ENCODE measurements around the gene FAM53B. TPM values are rescaled to one million over a fixed set of nuclear protein-coding genes. Genes with fewer than 3 reads are reported as not detected.

The FAM53B gene
- total and polyA plus RNA-seq, 8 donors: 12.8 to 34.6 (median 23.0) TPM

DNA sequence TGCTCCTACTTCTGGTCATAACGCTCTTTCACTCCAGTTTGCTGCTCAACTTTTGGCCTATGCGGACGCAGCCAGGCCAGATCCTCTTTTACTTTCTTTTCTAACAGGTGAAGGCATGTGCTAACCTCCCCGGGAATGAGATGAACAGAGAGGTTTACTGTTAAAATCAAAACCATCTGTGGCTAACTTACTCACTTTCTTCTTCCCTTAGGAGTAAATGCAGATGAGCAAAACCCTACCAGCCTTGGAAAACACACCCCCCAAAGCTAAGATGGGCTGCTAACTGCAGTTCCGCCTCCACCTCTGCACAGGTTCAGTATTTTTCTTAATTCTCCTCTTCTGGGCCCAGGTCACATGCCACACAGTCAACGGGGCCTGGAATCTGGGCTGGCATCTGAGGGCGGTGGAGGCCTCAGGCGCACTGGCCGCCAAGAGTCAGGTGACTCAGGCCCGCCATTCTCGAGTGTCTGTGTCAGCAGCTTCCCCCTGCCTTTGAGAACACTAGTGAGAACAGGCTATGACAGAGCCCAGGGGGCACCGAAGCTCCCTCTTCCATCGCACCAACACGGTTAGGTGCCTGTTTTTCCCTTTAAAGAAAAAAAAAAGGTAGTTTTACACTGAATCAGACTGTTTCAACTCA is 11.1 kb downstream of the FAM53B start:
- intact Hi-C loops (cut with DNase I): no loop called here
- no peaks in the 10 kb centered on the region for H3K9me3 ChIP-seq
- peak; percentile 67 for ATAC-seq
- DNase-seq: peak in 2 of 4 donors; percentile 83 to 88
- no peak overlapping the region for H3K4me3 ChIP-seq
- TF ChIP-seq, protein P1, sequence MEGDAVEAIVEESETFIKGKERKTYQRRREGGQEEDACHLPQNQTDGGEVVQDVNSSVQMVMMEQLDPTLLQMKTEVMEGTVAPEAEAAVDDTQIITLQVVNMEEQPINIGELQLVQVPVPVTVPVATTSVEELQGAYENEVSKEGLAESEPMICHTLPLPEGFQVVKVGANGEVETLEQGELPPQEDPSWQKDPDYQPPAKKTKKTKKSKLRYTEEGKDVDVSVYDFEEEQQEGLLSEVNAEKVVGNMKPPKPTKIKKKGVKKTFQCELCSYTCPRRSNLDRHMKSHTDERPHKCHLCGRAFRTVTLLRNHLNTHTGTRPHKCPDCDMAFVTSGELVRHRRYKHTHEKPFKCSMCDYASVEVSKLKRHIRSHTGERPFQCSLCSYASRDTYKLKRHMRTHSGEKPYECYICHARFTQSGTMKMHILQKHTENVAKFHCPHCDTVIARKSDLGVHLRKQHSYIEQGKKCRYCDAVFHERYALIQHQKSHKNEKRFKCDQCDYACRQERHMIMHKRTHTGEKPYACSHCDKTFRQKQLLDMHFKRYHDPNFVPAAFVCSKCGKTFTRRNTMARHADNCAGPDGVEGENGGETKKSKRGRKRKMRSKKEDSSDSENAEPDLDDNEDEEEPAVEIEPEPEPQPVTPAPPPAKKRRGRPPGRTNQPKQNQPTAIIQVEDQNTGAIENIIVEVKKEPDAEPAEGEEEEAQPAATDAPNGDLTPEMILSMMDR (IDR thresholded peaks at IDR 0.05): no peak
- H3K27ac ChIP-seq: peak overlapping the region; percentile 71
- peaks cover 49 to 88% of the 10 kb centered on the region in 2 donors for H3K4me1 ChIP-seq
- no peaks in the 10 kb centered on the region for H3K27me3 ChIP-seq
- no peaks in the 10 kb centered on the region for H3K36me3 ChIP-seq

DNA sequence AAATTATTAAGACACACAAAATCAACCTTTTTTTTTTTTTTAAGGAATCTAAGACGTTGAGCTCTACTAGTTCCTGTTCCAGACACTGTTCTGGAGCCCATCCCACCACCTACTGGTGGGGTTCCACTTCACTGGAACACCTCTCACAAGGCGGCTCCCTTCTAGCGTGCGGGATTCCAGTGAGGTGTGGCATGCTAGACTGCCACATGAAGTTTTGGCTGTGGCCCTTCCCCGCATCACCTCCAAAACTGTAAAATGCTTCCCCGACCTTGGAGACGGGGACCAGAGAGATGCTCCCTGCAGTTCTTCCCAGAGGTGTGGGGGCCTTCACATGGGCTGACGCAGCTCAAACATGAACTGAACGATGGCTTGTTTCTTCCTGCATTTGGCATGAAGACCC is 12.6 kb downstream of the FAM53B start:
- no peaks in the 10 kb centered on the region for H3K27me3 ChIP-seq
- H3K4me3 ChIP-seq: no peak overlapping the region
- peaks cover 36 to 88% of the 10 kb centered on the region in 2 donors for H3K4me1 ChIP-seq
- TF ChIP-seq, protein P1 (IDR thresholded peaks at IDR 0.05): no peak
- H3K36me3 ChIP-seq: no peaks in the 10 kb centered on the region
- H3K27ac ChIP-seq: no peak overlapping the region
- DNase-seq: no peak
- intact Hi-C loops (cut with DNase I): no loop called here
- no peaks in the 10 kb centered on the region for H3K9me3 ChIP-seq
- no peak for ATAC-seq

DNA sequence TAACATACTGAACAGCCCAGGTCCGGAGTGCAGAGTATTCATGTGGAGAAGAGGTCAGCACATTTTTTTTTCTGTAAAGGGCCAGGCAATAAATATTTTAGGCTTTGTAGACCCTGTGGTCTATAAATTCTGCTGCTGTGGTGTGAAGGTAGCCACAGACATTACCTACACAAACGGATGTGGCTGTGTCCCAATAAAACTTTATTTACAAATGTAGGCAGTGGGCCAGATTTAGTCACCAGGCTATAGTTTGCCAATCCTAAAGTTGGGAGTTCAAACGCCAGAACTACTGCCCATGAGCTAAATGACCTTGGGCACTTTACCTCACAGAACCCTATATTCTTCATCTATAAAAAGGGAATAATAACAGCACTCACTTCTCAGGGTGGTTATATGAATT is 13.4 kb downstream of the FAM53B start:
- TF ChIP-seq, protein P1 (IDR thresholded peaks at IDR 0.05): no peak
- DNase-seq: no peak
- Histone ChIP-seq H3K27me3 (no peaks in the 10 kb centered on the region), H3K4me3 (no peak overlapping the region), H3K36me3 (no peaks in the 10 kb centered on the region), H3K4me1 (peaks cover 29 to 81% of the 10 kb centered on the region in 2 donors), H3K27ac (no peak overlapping the region), H3K9me3 (no peaks in the 10 kb centered on the region)
- no peak for ATAC-seq
- intact Hi-C loops (cut with DNase I): no loop called here

DNA sequence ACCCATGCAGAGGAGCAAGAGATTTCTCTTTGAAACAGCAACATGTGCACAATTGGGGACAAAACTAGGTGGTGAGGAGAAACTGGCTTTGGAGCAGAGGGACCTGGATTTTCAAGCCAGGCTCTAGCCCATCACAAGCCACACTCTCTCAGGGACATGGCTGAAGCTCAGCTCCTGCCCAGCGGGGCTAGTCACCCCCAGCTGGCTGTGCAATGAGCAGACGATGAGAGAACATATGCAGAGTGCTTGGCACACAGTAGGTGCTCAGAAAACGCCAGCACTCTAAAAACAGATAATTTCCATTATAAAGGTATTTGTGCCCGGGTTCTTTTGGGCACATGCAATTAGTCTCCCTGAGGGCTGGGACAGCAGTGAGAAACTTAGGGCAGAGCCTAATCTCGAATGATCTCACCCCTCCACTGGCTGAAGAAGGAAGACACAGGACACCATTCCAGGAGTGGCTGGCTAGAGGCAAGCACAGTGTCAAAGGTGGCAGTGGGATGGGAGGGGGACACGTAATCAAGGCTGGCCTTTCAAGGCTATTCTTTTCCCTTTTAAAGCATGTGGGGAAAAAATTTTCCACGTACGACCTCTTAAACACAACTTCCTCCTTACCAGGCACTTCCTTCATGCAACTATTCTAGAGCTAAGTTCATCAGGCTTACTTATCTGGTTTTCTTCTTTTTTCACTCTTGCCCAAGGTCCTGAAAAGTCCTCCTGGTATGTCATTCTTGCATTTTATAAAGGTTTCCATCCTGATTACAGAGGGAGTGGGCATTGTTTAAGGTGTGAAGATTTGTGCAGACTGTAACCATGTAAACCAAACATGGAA is 15.1 kb downstream of the FAM53B start:
- Histone ChIP-seq H3K36me3 (no peaks in the 10 kb centered on the region), H3K9me3 (no peaks in the 10 kb centered on the region), H3K27ac (peak overlapping the region; percentile 54 to 85), H3K4me3 (no peak overlapping the region), H3K4me1 (peaks cover 34 to 76% of the 10 kb centered on the region in 2 donors), H3K27me3 (no peaks in the 10 kb centered on the region)
- no peak for DNase-seq
- peak; percentile 14 for ATAC-seq
- intact Hi-C loops (cut with DNase I): no loop called here
- TF ChIP-seq, protein P1 (IDR thresholded peaks at IDR 0.05): no peak
